ENCODE results near the gene HUWE1. TPM values are rescaled to one million over a fixed set of nuclear protein-coding genes. Genes with fewer than 3 reads are reported as not detected.

Gene HUWE1
- total RNA-seq, 1 experiment from 2014 or later = 222 TPM

DNA sequence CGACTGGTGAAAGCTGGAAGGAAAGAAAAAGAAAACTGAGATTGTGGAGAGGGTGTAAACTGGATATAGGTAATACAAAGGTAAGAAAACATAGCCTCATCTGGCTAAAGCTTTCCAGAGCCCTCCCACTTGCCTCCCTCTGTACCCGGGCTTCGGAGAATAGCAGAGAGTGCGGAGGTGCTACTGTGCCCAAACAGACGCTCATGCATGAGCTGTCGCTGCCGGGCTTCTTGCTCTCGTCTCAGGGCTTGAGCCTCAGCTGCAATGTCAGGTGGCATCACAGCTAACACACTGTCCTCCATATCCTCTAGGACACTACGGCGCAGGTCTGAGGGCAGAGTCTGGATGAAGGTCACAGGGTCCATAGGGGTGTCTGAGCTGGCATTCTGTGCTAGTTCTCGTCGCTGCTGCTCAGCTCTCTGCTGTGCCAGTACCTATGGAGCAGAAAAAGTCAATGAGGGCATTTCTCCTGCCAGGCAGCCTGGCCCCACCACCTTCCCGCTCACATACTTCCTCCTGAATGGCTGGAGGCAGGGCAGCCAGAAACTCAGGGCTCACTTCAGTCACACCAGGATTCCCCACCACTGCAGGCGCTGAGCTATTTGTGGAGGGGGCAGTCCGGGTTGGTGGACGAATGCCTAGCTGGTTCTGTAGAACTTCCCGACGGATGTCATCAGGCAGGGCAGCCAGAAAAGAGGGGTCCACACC is 135.6 kb downstream of the HUWE1 start:
- CTCF ChIA-PET = no interaction called here
- TF ChIP-seq, protein P1, sequence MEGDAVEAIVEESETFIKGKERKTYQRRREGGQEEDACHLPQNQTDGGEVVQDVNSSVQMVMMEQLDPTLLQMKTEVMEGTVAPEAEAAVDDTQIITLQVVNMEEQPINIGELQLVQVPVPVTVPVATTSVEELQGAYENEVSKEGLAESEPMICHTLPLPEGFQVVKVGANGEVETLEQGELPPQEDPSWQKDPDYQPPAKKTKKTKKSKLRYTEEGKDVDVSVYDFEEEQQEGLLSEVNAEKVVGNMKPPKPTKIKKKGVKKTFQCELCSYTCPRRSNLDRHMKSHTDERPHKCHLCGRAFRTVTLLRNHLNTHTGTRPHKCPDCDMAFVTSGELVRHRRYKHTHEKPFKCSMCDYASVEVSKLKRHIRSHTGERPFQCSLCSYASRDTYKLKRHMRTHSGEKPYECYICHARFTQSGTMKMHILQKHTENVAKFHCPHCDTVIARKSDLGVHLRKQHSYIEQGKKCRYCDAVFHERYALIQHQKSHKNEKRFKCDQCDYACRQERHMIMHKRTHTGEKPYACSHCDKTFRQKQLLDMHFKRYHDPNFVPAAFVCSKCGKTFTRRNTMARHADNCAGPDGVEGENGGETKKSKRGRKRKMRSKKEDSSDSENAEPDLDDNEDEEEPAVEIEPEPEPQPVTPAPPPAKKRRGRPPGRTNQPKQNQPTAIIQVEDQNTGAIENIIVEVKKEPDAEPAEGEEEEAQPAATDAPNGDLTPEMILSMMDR (conservative IDR thresholded peaks at IDR 0.05; ENCODE audit: low read depth, low read length) = no peak
- TF ChIP-seq EZH2 (IDR thresholded peaks at IDR 0.05; ENCODE audit: borderline replicate concordance, low read depth, low read length, poor library complexity, severe bottlenecking) = no peak
- no peaks in the 10 kb centered on the region for H3K9me3 ChIP-seq (ENCODE audit: low read depth, low read length, poor library complexity, severe bottlenecking)
- H3K36me3 ChIP-seq (ENCODE audit: insufficient read depth, low read length, poor library complexity, severe bottlenecking) = peaks cover 78% of the 10 kb centered on the region
- H3K27me3 ChIP-seq (replicated peaks; ENCODE audit: insufficient read depth, low read depth, low read length, poor library complexity) = no peaks in the 10 kb centered on the region
- no peak for DNase-seq (ENCODE audit: low spot score)
- POLR2A ChIA-PET (ENCODE audit: low non-redundant PET) = no interaction called here
- BruUV-seq (replicated peaks) = TSS peak; percentile 46
- intact Hi-C loops (cut with micrococcal nuclease; ENCODE audit: unreplicated experiment) = no loop called here
- H3K27ac ChIP-seq (ENCODE audit: low read depth, low read length, poor library complexity, severe bottlenecking) = no peak overlapping the region
- no peak overlapping the region for H3K4me3 ChIP-seq (ENCODE audit: low read depth, low read length, poor library complexity, severe bottlenecking)
- H3K4me1 ChIP-seq (ENCODE audit: insufficient read depth, low read length, poor library complexity, severe bottlenecking) = no peaks in the 10 kb centered on the region

DNA sequence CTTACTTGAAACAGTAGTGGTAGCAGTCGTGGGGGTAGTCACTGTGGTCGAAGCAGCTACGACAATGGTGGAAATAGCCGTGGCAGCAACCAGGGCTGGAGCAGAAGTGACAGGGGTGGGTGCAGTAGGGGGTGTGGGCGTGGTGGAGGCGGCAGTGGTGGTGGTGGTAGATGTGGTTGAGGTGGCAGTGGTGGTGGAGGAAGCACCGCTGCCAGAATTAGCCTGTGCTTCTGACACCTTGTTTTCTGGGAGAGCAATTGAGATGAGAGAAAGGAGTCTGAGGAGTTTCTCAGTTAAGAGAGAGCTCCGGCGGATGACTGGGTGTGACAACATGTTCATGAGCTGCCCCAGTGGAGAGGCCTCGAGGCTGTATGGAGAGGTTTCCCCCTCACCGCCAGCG is 138.9 kb downstream of the HUWE1 start:
- no peaks in the 10 kb centered on the region for H3K4me1 ChIP-seq (ENCODE audit: insufficient read depth, low read length, poor library complexity, severe bottlenecking)
- POLR2A ChIA-PET (ENCODE audit: low non-redundant PET) = no interaction called here
- no peaks in the 10 kb centered on the region for H3K9me3 ChIP-seq (ENCODE audit: low read depth, low read length, poor library complexity, severe bottlenecking)
- DNase-seq (ENCODE audit: low spot score) = no peak
- CTCF ChIA-PET = no interaction called here
- no TSS peak for BruUV-seq (replicated peaks)
- no peak overlapping the region for H3K4me3 ChIP-seq (ENCODE audit: low read depth, low read length, poor library complexity, severe bottlenecking)
- H3K27ac ChIP-seq (ENCODE audit: low read depth, low read length, poor library complexity, severe bottlenecking) = no peak overlapping the region
- no peak for TF ChIP-seq EZH2 (IDR thresholded peaks at IDR 0.05; ENCODE audit: borderline replicate concordance, low read depth, low read length, poor library complexity, severe bottlenecking)
- TF ChIP-seq, protein P1 (conservative IDR thresholded peaks at IDR 0.05; ENCODE audit: low read depth, low read length) = no peak
- peaks cover 5% of the 10 kb centered on the region for H3K27me3 ChIP-seq (replicated peaks; ENCODE audit: insufficient read depth, low read depth, low read length, poor library complexity)
- H3K36me3 ChIP-seq (ENCODE audit: insufficient read depth, low read length, poor library complexity, severe bottlenecking) = peaks cover 87% of the 10 kb centered on the region
- intact Hi-C loops (cut with micrococcal nuclease; ENCODE audit: unreplicated experiment) = no loop called here

DNA sequence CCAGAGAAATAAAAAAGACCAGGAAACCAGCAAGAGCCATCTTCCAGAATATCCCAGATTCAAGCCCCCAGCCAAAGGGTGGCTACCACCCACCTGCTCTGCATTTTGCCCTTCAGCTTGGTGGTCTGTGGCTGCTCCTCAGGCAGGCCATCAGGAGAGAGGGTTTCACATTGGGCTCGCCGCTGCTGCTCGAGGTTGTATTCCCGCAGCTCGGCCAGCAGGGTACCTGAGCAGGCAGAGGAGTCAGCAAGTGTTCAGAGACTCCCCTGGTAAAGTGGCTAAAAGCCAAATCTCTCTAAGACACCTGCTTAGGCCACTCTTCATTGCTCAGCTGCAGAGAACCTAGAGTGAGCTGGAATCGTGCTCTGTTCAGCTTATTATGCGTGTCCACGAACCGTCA is 141.6 kb downstream of the HUWE1 start:
- ChIA-PET POLR2A (ENCODE audit: low non-redundant PET) (no interaction called here), CTCF (no interaction called here)
- Histone ChIP-seq H3K4me1 (ENCODE audit: insufficient read depth, low read length, poor library complexity, severe bottlenecking) (no peaks in the 10 kb centered on the region), H3K27me3 (replicated peaks; ENCODE audit: insufficient read depth, low read depth, low read length, poor library complexity) (peaks cover 5% of the 10 kb centered on the region), H3K27ac (ENCODE audit: low read depth, low read length, poor library complexity, severe bottlenecking) (no peak overlapping the region), H3K36me3 (ENCODE audit: insufficient read depth, low read length, poor library complexity, severe bottlenecking) (peaks cover 80% of the 10 kb centered on the region), H3K9me3 (ENCODE audit: low read depth, low read length, poor library complexity, severe bottlenecking) (no peaks in the 10 kb centered on the region), H3K4me3 (ENCODE audit: low read depth, low read length, poor library complexity, severe bottlenecking) (no peak overlapping the region)
- BruUV-seq (replicated peaks) = no TSS peak
- intact Hi-C loops (cut with micrococcal nuclease; ENCODE audit: unreplicated experiment) = no loop called here
- no peak for TF ChIP-seq EZH2 (IDR thresholded peaks at IDR 0.05; ENCODE audit: borderline replicate concordance, low read depth, low read length, poor library complexity, severe bottlenecking)
- TF ChIP-seq, protein P1 (conservative IDR thresholded peaks at IDR 0.05; ENCODE audit: low read depth, low read length) = no peak
- no peak for DNase-seq (ENCODE audit: low spot score)

All from A673 (cell line).